SJCRH30 (cell line): ENCODE measurements around the gene TMEM156. TPM values are rescaled to one million over a fixed set of nuclear protein-coding genes. Genes with fewer than 3 reads are reported as not detected.
"Not testable (repeated sequence)": the region's sequence is repeated elsewhere in the genome, so short reads cannot be mapped to it uniquely, and the experiment has no call there.

Experiments used
- DNase-seq, 2 experiments: peaks; one replicate each; pipeline ENCODE4 v3.0.0-alpha.2; 2015 to 2020
- H3K27ac ChIP-seq: fragments of 250-450 bp; sonication (Bioruptor Pico); 2 replicates; pipeline ENCODE4 v1.5.1; 2020; ENCODE audit warnings: mild to moderate bottlenecking, moderate library complexity
- H3K27me3 ChIP-seq: fragments of 250-450 bp; sonication (Bioruptor Pico); 2 replicates; pipeline ENCODE4 v1.5.1; 2020; ENCODE audit warnings: mild to moderate bottlenecking, moderate library complexity
- H3K36me3 ChIP-seq: fragments of 250-450 bp; sonication (Bioruptor Pico); 2 replicates; pipeline ENCODE4 v1.5.1; 2020; ENCODE audit warnings: mild to moderate bottlenecking, moderate library complexity
- H3K4me1 ChIP-seq: fragments of 250-450 bp; sonication (Bioruptor Pico); 2 replicates; pipeline ENCODE4 v1.5.1; 2020; ENCODE audit warnings: mild to moderate bottlenecking, moderate library complexity
- H3K4me3 ChIP-seq: fragments of 250-450 bp; sonication (Bioruptor Pico); 2 replicates; pipeline ENCODE4 v1.5.1; 2020; ENCODE audit warnings: mild to moderate bottlenecking, moderate library complexity
- H3K9me3 ChIP-seq: fragments of 250-450 bp; sonication (Bioruptor Pico); replicated peaks from 2 replicates; pipeline ENCODE4 v1.5.1; 2020; ENCODE audit warnings: mild to moderate bottlenecking, moderate library complexity
- total RNA-seq: library from RNA; depleted of rRNA; stranded (reverse); fragments of >200 nt; shearing (Covaris generic); gene quantifications from 2 replicates; pipeline ENCODE4 v1.2.3, GENCODE V29; 2014

Gene TMEM156
- total RNA-seq, 1 experiment from 2014 or later: not detected

DNA sequence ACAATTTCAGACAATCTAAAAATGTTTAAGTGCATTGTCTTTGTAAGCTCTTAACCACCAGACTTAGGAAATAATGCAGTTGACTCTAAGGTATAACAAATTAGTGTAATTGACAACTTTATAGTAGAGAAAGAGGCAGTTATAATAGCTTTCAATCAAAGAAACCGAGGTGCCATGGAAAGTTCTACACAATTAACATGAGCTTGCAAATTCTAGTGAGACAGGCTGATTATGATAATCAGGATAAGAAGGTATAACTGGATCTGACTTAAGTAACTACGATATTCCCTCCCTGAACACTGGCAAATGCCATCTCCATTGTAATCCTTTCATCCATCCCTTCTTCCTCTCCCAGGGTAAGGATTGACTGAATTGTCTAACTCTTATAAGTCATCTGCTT is 18.4 kb upstream of the TMEM156 start:
- Histone ChIP-seq H3K27me3 (no peaks in the 10 kb centered on the region), H3K27ac (no peak overlapping the region), H3K4me1 (peaks cover 3% of the 10 kb centered on the region; the same call in 1 of the 2 replicates), H3K9me3 (no peaks in the 10 kb centered on the region), H3K4me3 (no peak overlapping the region), H3K36me3 (no peaks in the 10 kb centered on the region; the same call in 1 of the 2 replicates)
- no peak for DNase-seq

DNA sequence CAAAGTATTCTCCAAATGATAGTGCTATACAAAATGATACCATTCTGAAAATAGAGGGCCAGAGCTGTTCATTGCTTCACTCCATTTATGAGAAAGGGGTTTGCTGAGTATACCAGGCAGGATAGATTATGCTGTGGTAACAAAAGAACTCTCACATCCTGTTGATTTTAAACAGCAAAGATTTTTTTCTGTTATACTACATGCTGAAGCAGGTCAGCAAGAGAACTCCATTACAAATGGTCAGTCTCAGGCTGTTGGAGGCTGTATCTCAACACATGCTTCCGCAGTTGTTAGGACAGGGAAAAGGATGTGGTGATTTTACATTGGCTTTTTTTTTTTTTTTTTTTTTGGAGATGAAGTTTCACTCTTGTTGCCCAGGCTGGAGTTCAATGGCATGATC is 16.1 kb upstream of the TMEM156 start:
- H3K36me3 ChIP-seq: no peaks in the 10 kb centered on the region; the same call in 1 of the 2 replicates
- no peaks in the 10 kb centered on the region for H3K27me3 ChIP-seq
- H3K9me3 ChIP-seq: no peaks in the 10 kb centered on the region
- H3K4me1 ChIP-seq: peaks cover 9% of the 10 kb centered on the region
- no peak overlapping the region for H3K27ac ChIP-seq
- no peak overlapping the region for H3K4me3 ChIP-seq
- no peak for DNase-seq

DNA sequence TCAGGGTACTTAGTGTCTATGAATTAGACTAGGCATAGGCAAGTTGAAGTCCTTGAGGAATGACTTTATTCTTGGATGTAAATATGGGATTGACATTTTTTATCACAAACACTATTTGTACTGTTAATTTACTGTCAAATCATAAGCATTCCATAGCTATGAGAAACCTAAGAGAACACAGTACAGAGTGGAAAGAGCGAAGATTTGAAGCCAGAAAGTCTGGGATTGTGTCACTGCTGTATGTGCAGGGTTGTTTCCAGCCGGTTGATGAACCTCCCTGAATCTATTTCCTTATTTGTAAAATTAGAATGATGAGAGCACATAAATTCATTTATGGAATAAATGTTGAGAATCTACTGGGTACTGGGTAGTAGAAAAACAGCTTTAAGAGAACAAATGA is 15.5 kb upstream of the TMEM156 start:
- H3K27ac ChIP-seq: no peak overlapping the region
- H3K4me3 ChIP-seq: no peak overlapping the region
- no peaks in the 10 kb centered on the region; the same call in 1 of the 2 replicates for H3K36me3 ChIP-seq
- no peaks in the 10 kb centered on the region for H3K9me3 ChIP-seq
- H3K4me1 ChIP-seq: peaks cover 14% of the 10 kb centered on the region
- no peaks in the 10 kb centered on the region for H3K27me3 ChIP-seq
- DNase-seq: no peak

DNA sequence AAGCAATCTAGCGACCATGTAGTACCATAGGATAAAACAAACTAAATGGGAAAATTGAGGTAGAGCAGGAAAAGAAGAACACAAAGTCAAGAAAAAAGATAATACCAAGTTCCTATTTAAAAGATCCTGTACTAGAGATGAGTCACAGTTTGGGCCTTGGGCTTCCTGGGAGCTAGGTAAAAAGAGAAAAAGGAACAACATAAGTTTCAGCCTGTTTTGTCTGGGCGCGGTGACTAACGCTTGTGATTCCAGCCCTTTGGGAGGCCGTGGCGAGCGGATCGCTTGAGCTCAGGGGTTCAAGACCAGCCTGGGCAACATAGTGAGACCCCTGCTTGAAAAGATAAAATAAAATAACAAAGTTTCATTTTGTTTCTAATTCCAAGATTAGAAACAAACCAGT is 14.0 kb upstream of the TMEM156 start:
- DNase-seq: no peak
- H3K27me3 ChIP-seq: no peaks in the 10 kb centered on the region
- no peaks in the 10 kb centered on the region for H3K9me3 ChIP-seq
- peak overlapping the region; percentile 82; the same call in 1 of the 2 replicates for H3K4me3 ChIP-seq
- no peaks in the 10 kb centered on the region for H3K36me3 ChIP-seq
- no peak overlapping the region for H3K27ac ChIP-seq
- peaks cover 17% of the 10 kb centered on the region for H3K4me1 ChIP-seq

DNA sequence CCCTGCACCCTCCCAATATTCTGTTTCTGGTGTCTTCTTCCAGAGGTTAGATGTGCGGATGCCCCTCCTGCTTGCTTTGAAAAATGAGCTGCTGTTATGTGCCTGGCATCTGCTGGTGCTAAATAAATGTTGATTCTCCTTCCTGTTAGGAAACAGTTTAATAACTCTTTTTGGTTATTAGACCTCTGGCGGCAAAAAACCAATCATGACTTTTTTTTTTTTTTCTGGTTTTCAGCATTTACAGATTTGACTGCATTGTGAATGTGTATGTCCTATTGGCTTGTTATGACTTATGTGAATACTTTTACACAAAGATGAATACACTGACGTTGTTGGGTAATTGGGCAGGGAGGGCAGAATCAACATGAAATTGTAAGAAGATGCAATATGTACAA is 13.6 kb upstream of the TMEM156 start:
- H3K4me3 ChIP-seq: peak overlapping the region; percentile 82
- peaks cover 17% of the 10 kb centered on the region for H3K4me1 ChIP-seq
- no peaks in the 10 kb centered on the region for H3K9me3 ChIP-seq
- no peak for DNase-seq
- no peaks in the 10 kb centered on the region for H3K27me3 ChIP-seq
- no peaks in the 10 kb centered on the region for H3K36me3 ChIP-seq
- H3K27ac ChIP-seq: no peak overlapping the region

DNA sequence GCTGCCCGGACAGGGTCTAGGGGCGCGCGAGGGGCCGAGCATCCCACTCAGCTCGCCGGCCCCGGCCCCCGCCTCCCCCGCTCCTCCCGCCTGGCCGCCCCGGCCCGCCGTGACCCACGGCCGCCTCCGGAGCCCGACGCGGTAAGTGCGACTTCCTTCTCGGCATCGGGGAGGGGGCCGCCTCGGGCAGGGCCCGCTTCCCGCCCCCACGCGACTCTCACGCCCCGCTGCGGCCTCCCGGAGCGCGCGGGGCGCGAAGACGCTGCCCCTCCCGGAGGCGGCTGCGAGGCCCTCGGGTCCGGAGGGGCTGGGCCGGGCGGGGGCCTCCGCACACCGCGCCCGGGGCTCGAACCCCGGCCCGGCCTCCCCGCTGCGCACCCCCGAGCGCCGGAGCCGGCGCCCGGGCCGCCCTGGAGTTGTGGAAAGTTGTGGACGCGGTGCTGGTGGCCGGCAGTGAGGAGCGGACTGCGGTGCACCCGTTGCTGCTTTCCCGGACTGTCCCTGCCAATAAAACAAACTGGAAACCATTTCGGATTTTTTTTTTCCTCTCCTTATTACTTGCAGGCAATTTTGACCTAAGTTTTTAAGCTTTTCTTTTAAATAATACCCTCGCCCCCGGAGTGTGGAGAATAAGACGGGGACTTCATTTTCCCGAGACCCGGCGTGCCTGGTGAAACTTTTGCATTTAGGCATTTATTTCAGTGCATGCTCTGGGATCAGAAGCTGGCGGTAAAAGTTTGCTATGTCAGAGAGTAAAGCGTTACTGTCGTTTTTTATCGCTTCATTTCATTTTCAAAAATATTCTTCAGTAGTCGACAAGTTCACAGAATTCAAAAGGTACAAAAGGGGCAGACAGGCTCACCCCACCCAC is 13.0 kb upstream of the TMEM156 start:
- no peaks in the 10 kb centered on the region for H3K27me3 ChIP-seq
- H3K36me3 ChIP-seq: no peaks in the 10 kb centered on the region
- H3K4me1 ChIP-seq: peaks cover 17% of the 10 kb centered on the region
- H3K4me3 ChIP-seq: peak overlapping the region; percentile 82
- no peaks in the 10 kb centered on the region for H3K9me3 ChIP-seq
- DNase-seq: peak; percentile 61 to 66
- H3K27ac ChIP-seq: peak overlapping the region; percentile 32; the same call in 1 of the 2 replicates

DNA sequence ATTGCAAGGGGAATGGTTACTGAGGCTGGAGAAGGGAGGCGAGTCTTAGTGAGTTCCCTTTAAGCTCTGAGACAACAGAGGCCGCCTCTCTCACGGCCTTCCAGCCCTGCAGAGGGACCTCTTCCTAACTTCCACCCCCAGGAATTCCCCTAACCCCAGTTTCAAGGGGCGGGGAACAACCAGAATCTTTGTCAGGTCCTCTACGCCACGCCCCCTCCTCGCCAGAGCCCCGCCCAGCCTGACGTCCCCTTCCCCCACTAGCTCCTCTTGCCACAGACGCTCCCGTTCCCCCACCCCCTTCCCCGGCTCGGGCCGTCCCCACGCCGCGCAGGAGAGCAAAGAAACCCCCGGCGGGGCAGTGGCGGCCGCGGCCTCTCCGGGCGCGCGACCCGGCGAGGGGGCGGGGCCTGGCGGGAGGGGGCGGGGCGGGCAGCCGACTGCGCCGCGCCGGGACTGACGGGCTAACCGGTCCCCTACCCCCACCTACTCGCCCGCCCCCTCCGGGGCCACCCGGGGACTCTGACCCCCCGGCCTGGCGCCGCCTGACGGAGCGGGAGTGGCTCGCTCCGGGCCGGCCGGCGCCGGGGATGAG is 12.3 kb upstream of the TMEM156 start:
- Histone ChIP-seq H3K4me1 (peaks cover 17% of the 10 kb centered on the region), H3K4me3 (peak overlapping the region; percentile 82), H3K27me3 (no peaks in the 10 kb centered on the region), H3K27ac (peak overlapping the region; percentile 64), H3K9me3 (no peaks in the 10 kb centered on the region), H3K36me3 (no peaks in the 10 kb centered on the region)
- DNase-seq: peak; percentile 97 to 98

DNA sequence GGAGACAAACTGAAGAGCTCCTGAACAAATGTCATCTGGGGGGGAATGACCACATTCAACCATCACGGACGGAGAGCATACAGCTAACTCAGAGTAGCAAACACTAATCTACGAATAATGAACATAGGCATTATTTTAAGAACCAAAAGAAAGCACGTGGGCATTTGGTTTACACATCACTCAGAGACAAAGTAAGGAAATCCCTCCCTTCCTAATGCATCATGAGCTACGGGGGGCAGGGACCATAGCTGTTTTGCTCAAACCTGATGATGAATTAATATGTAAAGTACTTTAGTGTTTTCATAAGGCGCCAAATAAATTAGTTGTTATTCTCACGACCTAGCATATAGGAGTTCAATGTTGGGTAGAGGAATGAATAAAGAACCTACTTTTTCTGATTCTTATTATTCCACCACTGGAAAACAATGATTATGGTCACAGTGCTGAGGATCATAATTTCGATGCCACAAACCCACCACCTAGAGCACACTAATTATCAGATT is 11.7 kb upstream of the TMEM156 start:
- peak overlapping the region; percentile 64 for H3K27ac ChIP-seq
- no peaks in the 10 kb centered on the region for H3K9me3 ChIP-seq
- no peaks in the 10 kb centered on the region for H3K27me3 ChIP-seq
- no peaks in the 10 kb centered on the region for H3K36me3 ChIP-seq
- DNase-seq: peak in 1 of 2 experiments; percentile 20
- peak overlapping the region; percentile 82 for H3K4me3 ChIP-seq
- peaks cover 17% of the 10 kb centered on the region for H3K4me1 ChIP-seq

DNA sequence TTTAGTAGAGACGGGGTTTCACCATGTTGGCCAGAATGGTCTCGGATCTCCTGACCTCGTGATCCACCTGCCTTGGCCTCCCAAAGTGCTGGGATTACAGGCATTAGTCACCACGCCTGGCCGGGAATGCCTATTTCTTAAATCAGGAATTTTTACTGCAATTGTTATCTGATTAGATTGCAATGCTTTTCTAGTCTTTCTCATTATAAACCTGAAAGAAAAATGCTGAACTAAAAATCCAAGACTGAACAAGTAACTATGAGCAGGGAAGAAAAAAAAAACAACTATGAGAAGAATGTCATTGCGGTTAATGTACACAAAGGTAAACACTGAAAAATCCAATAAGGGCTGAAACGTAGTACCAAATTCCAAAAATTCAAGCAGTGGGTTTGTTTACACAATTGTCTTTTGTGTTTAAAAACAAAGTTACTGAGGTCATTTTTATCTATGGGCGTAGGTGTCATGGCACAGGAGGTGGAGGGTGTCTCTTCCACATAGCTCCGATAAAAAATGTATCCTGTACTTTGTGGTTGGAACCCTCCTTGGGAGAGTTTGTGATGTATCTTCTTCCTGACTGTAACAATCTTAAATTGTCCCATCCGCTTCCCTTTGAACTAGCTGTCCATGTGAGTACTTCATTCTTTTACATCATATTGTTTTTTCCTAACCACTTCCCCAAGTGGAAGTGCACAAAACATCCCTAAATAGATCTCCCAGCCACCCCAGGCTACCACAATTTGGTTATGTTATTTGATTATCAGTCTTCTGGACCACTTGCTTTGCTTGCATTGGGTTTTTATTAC is 11.1 kb upstream of the TMEM156 start:
- Histone ChIP-seq H3K4me3 (peak overlapping the region; percentile 82), H3K4me1 (peaks cover 17% of the 10 kb centered on the region), H3K27ac (peak overlapping the region; percentile 64), H3K9me3 (no peaks in the 10 kb centered on the region), H3K27me3 (no peaks in the 10 kb centered on the region), H3K36me3 (no peaks in the 10 kb centered on the region)
- peak; percentile 34 to 54 for DNase-seq

DNA sequence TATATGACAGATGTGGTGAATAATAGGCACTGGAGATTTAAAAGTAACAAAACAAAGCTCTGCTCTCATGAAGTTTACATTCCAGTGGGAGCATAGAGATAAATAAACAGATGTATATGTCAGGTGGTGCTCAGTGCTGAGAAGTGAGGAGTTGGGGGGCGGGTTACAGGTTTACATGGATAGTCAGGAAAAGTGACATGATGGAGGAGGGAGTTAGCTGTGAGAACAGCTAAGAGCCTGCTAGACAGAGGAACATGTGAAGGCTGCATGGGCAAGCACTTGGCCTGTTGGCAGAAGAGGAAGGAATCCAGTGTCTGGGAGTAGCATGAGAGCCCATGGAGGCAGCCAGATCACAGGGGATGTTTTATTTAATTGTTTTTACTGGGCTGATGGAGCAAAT is 10.2 kb upstream of the TMEM156 start:
- H3K36me3 ChIP-seq: no peaks in the 10 kb centered on the region
- H3K9me3 ChIP-seq: no peaks in the 10 kb centered on the region
- H3K4me3 ChIP-seq: no peak overlapping the region
- no peaks in the 10 kb centered on the region for H3K27me3 ChIP-seq
- peaks cover 20% of the 10 kb centered on the region for H3K4me1 ChIP-seq
- no peak overlapping the region for H3K27ac ChIP-seq
- no peak for DNase-seq

DNA sequence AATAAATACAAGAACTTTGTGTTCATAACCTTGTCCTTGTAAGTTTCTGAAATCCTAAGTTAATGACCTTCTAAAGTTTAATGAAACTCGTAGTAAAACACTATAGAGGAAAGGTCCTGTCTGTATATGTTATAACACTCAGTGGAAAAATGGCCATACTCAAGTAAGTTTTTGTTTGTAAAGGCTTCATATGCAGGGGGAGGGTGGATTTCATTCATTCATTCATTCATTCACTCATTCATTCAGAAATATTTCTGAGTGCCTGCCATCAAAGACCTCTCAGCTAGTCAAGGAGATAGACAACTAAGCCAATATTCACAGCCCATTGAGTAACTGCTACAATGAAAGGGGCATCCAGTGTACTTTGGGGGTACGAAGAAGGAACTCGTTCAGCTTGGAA is 6.9 kb upstream of the TMEM156 start:
- no peaks in the 10 kb centered on the region for H3K9me3 ChIP-seq
- no peaks in the 10 kb centered on the region for H3K27me3 ChIP-seq
- H3K4me3 ChIP-seq: no peak overlapping the region
- H3K4me1 ChIP-seq: peaks cover 19% of the 10 kb centered on the region
- no peak overlapping the region for H3K27ac ChIP-seq
- DNase-seq: no peak
- no peaks in the 10 kb centered on the region for H3K36me3 ChIP-seq

DNA sequence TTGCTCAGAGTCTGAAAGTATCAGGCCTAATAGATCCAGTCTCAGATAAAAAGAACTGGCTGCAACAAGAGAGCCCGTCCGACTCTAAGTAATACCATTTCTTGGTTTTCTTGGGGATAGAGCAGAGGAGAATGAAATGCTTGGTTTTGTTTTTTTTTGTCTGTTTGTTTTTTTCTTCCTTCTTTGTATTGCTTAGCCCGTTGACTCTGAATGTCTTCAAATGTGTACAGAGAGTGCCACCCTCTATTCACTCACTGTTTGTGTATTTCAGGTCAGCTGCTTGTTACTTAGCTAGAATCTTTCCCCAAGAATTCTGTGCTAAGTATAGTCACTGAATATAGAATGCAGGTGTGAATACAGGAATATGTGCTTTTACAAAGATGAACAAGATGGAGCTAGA is 5.7 kb upstream of the TMEM156 start:
- no peak for DNase-seq
- H3K27me3 ChIP-seq: no peaks in the 10 kb centered on the region
- no peak overlapping the region for H3K4me3 ChIP-seq
- H3K27ac ChIP-seq: no peak overlapping the region
- H3K4me1 ChIP-seq: peaks cover 12% of the 10 kb centered on the region; the same call in 1 of the 2 replicates
- H3K36me3 ChIP-seq: no peaks in the 10 kb centered on the region
- H3K9me3 ChIP-seq: no peaks in the 10 kb centered on the region

DNA sequence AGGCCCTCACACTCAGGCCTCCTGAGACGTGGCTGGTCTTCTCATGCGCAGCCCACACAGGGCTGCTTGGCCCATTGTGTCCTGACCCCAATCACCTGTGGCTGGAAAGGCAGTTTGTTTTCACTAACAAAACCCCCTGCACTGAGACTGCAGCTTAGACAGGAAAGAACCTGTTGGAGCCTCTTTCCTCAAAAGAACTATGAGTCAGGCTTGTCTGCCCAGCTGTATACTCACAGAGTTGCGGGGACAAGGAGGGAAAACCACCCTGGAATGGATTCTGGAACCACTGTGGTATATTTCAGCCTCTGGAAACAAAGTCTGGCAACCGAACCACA is 5.2 kb upstream of the TMEM156 start:
- H3K9me3 ChIP-seq: no peaks in the 10 kb centered on the region
- no peaks in the 10 kb centered on the region for H3K36me3 ChIP-seq
- H3K27me3 ChIP-seq: no peaks in the 10 kb centered on the region
- no peak overlapping the region for H3K4me3 ChIP-seq
- peaks cover 7% of the 10 kb centered on the region; the same call in 1 of the 2 replicates for H3K4me1 ChIP-seq
- no peak overlapping the region for H3K27ac ChIP-seq
- no peak for DNase-seq

DNA sequence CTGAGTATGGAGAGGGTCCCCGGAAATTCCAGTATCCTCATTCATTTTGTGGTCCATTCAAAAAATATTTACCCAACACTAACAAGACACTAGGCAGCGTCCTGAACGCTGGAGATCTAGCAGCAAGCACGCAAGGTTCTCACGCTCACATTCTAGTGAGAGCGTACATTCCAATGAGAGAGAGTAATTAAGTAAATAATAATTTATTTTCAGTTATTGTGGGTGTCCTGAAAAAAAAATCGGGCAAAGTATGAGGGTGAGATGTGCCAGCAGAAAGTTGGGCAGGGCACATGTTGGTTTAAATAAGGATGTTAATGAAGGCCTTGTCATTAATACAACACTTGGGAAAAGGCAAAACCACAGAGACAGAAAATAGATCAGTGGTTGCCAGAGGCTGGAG is 4.0 kb upstream of the TMEM156 start:
- no peak overlapping the region for H3K4me3 ChIP-seq
- DNase-seq: no peak
- H3K9me3 ChIP-seq: no peaks in the 10 kb centered on the region
- peaks cover 6% of the 10 kb centered on the region; the same call in 1 of the 2 replicates for H3K4me1 ChIP-seq
- H3K36me3 ChIP-seq: no peaks in the 10 kb centered on the region
- H3K27me3 ChIP-seq: no peaks in the 10 kb centered on the region
- H3K27ac ChIP-seq: no peak overlapping the region

DNA sequence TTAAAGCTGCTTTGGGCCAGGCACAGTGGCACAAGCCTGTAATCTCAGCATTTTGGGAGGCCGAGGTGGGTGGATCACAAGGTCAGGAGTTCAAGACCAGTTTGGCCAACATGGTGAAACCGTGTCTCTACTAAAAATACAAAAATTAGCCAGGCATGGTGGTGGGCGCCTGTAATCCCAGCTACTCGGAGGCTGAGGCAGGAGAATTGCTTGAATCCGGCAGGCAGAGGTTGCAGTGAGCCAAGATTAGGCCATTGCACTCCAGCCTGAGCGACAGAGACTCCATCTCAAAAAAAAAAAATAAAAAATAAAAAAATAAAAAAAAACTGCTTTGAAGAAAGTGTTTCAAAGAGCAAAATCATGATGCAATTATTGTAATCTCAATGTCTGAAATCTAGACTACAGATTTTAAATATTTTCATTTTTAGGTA is 604 bp downstream of the TMEM156 start:
- H3K27me3 ChIP-seq, H3K4me1 ChIP-seq, H3K9me3 ChIP-seq, H3K4me3 ChIP-seq, H3K27ac ChIP-seq, DNase-seq, H3K36me3 ChIP-seq: not testable (repeated sequence)
